ENCODE results near the gene GPR183.

DNA sequence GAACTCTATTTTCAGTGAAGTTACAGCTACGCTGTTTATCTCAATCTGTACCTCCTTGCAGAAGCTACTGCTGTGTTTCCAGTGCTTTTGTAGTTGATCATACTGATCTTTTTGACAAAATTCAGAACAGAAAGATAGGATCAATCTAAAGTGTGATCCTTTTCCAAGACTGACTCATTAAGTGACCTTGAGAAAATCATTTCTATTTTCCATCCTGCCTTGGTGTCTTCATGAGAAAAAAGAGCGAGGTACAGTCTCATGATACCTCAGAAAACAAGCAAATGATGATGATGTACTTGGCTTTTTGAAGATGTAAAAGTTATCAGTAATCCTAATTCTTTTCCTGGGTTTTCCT lies 46.0 kb upstream of the GPR183 start:
- TF ChIP-seq CTCF (IDR thresholded peaks at IDR 0.05) (no peak), POLR2A (IDR thresholded peaks at IDR 0.05) (no peak)
